HTERT RPE-1 (cell line): Measurements from ENCODE around the gene HSD17B4.
"Not testable (repeated sequence)": the region's sequence is repeated elsewhere in the genome, so short reads cannot be mapped to it uniquely, and the experiment has no call there.

ENCODE experiments used
- in situ Hi-C: fragments of 300-500 bp; cut with MboI; formaldehyde crosslinking; loops from 4 replicates; pipeline ENCODE4 v1.14.3; 2020; ENCODE audit warnings: low sequenced_read_pairs

The HSD17B4 gene

GRCh38 chr5:119432674-119433237, 19.5 kb upstream of the HSD17B4 start:
- in situ Hi-C loops: not testable (repeated sequence)

GRCh38 chr5:119435436-119436132, 16.7 kb upstream of the HSD17B4 start:
- in situ Hi-C loops: no loop called here

- in situ Hi-C loops: not testable (repeated sequence)
Observed at GRCh38 chr5:119437785-119438586, 14.3 kb upstream of the HSD17B4 start.

GRCh38 chr5:119438587-119438917, 13.7 kb upstream of the HSD17B4 start:
- in situ Hi-C loops: not testable (repeated sequence)

GRCh38 chr5:119439140-119439631, 13.1 kb upstream of the HSD17B4 start:
- in situ Hi-C loops: no loop called here

GRCh38 chr5:119439632-119440031, 12.7 kb upstream of the HSD17B4 start:
- in situ Hi-C loops: not testable (repeated sequence)

GRCh38 chr5:119444643-119445042, 7.7 kb upstream of the HSD17B4 start:
- in situ Hi-C loops: not testable (repeated sequence)

GRCh38 chr5:119445544-119445943, 6.8 kb upstream of the HSD17B4 start:
- in situ Hi-C loops: no loop called here

- in situ Hi-C loops: no loop called here
Observed at GRCh38 chr5:119449882-119450281, 2.4 kb upstream of the HSD17B4 start.

GRCh38 chr5:119450627-119451026, 1.7 kb upstream of the HSD17B4 start:
- in situ Hi-C loops: not testable (repeated sequence)

GRCh38 chr5:119451561-119451960, 736 bp upstream of the HSD17B4 start:
- in situ Hi-C loops: no loop called here

- in situ Hi-C loops: no loop called here
Observed at GRCh38 chr5:119452060-119452372, 281 bp upstream of the HSD17B4 start.

- in situ Hi-C loops: no loop called here
Observed at GRCh38 chr5:119453040-119453373, 710 bp downstream of the HSD17B4 start.

- in situ Hi-C loops: no loop called here
Observed at GRCh38 chr5:119454171-119454570, 1.9 kb downstream of the HSD17B4 start.

GRCh38 chr5:119458911-119459632, 6.8 kb downstream of the HSD17B4 start:
- in situ Hi-C loops: no loop called here

- in situ Hi-C loops: no loop called here
Observed at GRCh38 chr5:119465640-119466039, 13.3 kb downstream of the HSD17B4 start.

GRCh38 chr5:119468286-119468685, 16.0 kb downstream of the HSD17B4 start:
- in situ Hi-C loops: no loop called here

GRCh38 chr5:119470105-119470763, 17.9 kb downstream of the HSD17B4 start:
- in situ Hi-C loops: no loop called here

- in situ Hi-C loops: no loop called here
Observed at GRCh38 chr5:119470851-119471451, 18.7 kb downstream of the HSD17B4 start.

GRCh38 chr5:119473241-119473640, 20.9 kb downstream of the HSD17B4 start:
- in situ Hi-C loops: no loop called here

GRCh38 chr5:119476341-119476740, 24.0 kb downstream of the HSD17B4 start:
- in situ Hi-C loops: no loop called here
